ENCODE data around the gene ZNF516.
"Not testable (repeated sequence)": the region's sequence is repeated elsewhere in the genome, so short reads cannot be mapped to it uniquely, and the experiment has no call there.

ZNF516 gene

DNA sequence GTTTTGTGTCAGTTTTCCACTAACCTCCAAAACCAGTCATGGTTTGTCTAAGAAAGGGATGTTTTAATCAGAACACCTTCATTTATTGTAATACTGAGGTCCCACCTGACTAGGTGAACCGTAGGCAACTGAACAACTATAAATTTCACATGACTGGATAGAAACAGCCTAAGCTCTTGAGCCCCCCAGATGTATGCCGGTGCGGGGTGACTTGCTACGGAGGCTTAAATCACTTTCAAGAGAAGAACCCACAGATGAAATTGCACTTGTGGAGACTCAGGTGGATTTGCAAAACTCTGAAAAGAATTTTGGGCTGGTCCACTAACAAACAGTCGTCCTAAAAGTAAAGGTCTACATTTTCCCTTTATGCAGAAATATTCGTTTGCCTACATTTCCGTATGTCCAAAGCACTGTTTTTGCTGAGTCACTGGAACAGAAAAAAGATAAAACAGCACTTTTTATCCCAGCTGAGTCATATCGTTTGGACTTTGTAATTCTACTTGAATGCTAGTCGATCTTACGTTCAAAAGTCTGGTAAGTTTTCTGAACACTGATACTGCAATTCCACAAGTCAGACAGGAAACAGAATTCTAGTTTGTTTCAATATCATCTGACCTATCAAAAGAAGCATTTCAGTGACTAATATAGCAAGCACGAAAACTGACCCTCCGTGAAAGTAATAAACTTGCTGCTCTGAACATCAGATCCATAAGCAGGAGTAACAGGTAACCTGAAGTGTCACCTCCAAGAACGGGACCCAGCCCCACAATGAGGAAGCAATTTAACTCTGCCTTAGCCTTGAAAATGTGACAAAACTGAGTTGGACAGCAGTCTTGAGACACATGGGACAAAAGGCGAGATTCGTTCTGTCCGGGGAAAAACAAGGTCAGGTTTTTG lies 18.1 kb downstream of the ZNF516 start:
- H3K4me3 ChIP-seq (ENCODE audit: low read length), result peak overlapping the region; percentile 54
- peak; percentile 92 for DNase-seq (ENCODE audit: low read depth)

DNA sequence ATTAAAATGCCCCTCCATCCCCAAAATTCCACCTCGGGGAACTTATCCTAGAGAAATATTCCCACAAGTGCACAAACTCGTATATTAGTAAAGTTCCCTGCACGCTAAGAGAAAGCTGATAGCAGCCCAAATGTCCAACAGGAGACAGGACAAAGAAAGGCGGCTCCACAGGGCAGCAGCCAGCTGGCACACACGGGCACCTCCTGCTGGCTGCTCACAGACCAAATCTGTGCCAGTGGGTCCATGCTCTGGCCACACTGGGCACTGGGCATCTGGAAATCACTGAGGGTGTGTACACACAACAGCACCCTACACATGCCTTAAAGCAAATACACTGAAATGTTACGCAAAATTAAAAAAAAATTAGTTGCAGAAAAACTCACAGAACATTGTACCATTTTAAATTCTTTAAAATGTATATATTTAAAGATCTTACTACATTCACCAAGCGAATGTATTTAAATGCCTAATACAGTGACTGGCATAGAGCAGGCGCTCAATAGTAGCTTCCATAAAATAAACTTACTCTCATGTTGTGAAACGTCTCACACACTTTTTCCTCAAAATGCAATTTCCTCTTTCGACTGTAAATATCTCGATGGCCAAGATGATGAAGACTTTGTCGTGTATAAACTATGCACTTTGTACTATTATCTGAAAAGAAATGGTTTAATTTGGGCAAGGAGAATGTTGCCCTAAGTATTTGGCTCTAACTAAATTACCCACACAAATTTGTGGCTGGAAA lies 19.4 kb downstream of the ZNF516 start:
- TF ChIP-seq, protein P1, sequence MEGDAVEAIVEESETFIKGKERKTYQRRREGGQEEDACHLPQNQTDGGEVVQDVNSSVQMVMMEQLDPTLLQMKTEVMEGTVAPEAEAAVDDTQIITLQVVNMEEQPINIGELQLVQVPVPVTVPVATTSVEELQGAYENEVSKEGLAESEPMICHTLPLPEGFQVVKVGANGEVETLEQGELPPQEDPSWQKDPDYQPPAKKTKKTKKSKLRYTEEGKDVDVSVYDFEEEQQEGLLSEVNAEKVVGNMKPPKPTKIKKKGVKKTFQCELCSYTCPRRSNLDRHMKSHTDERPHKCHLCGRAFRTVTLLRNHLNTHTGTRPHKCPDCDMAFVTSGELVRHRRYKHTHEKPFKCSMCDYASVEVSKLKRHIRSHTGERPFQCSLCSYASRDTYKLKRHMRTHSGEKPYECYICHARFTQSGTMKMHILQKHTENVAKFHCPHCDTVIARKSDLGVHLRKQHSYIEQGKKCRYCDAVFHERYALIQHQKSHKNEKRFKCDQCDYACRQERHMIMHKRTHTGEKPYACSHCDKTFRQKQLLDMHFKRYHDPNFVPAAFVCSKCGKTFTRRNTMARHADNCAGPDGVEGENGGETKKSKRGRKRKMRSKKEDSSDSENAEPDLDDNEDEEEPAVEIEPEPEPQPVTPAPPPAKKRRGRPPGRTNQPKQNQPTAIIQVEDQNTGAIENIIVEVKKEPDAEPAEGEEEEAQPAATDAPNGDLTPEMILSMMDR (conservative IDR thresholded peaks at IDR 0.05; ENCODE audit: low read length), result peak; percentile 34
- H3K4me3 ChIP-seq (ENCODE audit: low read length), result no peak overlapping the region
- no peak for DNase-seq (ENCODE audit: low read depth)

More for the DNA sequence above, 18.1 kb downstream of the ZNF516 start:
- TF ChIP-seq, protein P1 (conservative IDR thresholded peaks at IDR 0.05; ENCODE audit: low read length), result no peak

DNA sequence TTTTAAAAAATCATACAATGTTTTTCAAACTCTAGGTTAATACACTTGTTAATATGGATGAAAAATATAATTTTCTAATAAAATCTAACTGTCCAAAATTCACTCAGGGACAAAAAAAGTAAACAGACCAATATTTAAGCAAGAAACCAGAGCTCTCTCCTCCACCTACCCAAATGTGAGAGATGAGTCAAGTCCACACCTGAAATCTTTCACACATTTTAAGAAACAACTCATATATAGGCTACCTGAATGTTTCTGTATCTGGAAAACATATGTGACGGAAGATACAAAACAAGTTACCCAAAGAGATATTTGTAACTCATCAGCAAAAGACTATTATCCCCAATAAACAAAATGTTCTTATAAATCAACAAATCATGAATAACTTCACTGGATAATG lies 20.2 kb downstream of the ZNF516 start:
- H3K4me3 ChIP-seq (ENCODE audit: low read length), result no peak overlapping the region
- no peak for DNase-seq (ENCODE audit: low read depth)
- TF ChIP-seq, protein P1 (conservative IDR thresholded peaks at IDR 0.05; ENCODE audit: low read length), result no peak

DNA sequence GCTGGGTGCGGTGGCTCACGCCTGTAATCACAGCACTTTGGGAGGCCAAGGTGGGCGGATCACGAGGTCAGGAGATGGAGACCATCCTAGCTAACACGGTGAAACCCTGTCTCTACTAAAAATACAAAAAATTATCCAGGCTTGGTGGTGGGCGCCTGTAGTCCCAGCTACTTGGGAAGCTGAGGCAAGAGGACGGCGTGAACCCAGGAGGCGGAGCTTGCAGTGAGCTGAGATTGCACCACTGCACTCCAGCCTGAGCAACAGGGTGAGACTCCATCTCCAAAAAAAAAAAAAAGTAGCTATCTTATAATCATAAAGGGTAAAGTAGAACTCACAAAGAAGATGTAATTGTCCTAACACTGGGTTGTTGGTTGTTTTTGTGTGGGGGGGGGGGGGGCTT lies 21.5 kb downstream of the ZNF516 start:
- H3K4me3 ChIP-seq (ENCODE audit: low read length); DNase-seq (ENCODE audit: low read depth): not testable (repeated sequence)

DNA sequence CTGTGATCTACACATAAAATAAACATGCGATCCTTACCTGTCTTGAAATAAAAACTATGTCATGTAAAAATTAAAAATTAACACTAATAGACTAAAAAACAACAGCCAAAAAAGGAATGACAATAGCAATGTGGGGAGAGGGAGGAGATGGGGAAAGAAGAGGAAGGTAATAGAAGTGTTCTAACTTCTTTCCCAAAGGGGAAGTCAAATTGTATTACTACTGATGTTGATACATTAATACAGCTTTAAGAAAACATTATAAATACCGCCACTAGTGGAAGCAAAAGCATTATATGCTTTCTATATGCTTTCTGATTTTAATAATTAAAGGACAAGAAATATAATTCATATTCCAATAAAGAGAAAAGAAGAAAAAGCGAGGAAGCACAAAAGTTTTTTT lies 22.2 kb downstream of the ZNF516 start:
- no peak overlapping the region for H3K4me3 ChIP-seq (ENCODE audit: low read length)
- DNase-seq (ENCODE audit: low read depth), result no peak
- TF ChIP-seq, protein P1 (conservative IDR thresholded peaks at IDR 0.05; ENCODE audit: low read length), result no peak

DNA sequence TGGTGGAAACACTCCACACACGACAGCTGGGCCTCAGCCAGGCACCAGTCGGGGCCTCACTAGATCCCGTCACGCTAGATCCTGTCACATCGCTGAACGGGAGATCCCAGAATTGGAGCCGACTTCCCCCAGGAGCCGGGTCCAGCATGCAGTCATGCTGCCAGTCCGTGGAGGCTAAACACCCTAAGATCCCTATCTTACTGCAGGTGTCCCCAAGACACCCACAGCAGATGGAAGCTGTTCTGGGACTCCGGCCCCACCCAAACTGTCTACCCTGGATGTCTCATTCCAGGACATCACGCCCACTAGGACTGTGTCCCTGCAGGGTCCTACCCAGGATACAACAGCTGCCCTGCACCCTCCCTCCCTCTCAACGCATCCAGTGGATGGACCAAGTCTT lies 23.4 kb downstream of the ZNF516 start:
- TF ChIP-seq, protein P1 (conservative IDR thresholded peaks at IDR 0.05; ENCODE audit: low read length), result no peak
- no peak for DNase-seq (ENCODE audit: low read depth)
- H3K4me3 ChIP-seq (ENCODE audit: low read length), result no peak overlapping the region

DNA sequence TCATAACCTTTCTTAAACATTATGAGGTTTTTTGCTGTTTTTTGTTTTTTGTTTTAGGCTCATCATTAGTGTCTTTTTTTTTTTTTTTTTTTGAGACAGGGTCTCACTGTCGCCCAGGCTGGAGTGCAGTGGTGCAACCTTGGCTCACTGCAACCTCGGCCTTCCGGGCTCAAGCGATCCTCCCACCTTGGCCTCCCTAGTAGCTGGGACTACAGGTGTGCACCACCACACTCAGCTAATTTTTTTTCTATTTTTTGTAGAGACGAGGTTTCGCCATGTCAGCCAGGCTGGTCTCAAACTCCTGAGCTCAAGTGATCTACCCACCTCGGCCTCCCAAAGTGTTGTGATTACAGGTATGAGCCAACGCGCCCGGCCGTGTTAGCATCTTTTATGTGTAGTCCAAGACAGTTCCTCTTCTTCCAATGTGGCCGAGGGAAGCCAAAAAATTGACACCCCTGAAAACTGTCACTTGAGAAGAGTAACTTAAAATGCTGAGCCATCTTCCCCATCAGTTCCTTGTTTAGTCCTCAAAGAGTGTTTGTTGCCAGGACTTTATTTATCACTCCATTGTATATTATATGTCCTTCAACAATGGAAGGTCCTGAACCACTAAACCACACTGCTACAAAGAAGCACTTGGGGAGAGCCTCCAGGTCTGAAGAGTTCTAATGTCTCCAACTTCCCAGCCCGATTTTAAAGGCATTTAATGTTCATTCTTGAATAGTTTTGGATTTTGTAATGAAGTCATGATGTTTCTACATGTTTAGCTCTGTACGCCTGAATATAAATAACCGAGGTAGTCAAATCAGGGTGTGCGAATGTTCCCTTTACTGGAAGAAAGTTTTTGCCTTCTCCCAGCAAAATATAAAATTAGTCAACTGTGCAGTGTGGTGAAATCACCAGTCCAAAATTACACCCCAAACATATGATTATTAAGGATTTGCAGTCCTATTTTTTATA lies 26.4 kb downstream of the ZNF516 start:
- H3K4me3 ChIP-seq (ENCODE audit: low read length), result no peak overlapping the region
- DNase-seq (ENCODE audit: low read depth), result peak; percentile 58
- TF ChIP-seq, protein P1 (conservative IDR thresholded peaks at IDR 0.05; ENCODE audit: low read length), result no peak
